Muscle of leg (tissue), 11 donors: ENCODE measurements around the gene RAPGEF1. TPM values are rescaled to one million over a fixed set of nuclear protein-coding genes. Genes with fewer than 3 reads are reported as not detected.

Source experiments
- DNase-seq: peaks from one replicate; pipeline ENCODE4 v3.0.0; 2013
- H3K27ac ChIP-seq: one replicate; pipeline ENCODE4 v1.5.1; 2013; ENCODE audit warnings: mild to moderate bottlenecking, low read length, control low read depth
- H3K27me3 ChIP-seq: one replicate; pipeline ENCODE4 v1.6.1; 2013; ENCODE audit warnings: low read length; ENCODE audit not compliant: control insufficient read depth, insufficient read depth
- H3K36me3 ChIP-seq: one replicate; pipeline ENCODE4 v1.6.1; 2013; ENCODE audit warnings: low read length; ENCODE audit not compliant: control insufficient read depth, insufficient read depth
- H3K4me1 ChIP-seq: one replicate; pipeline ENCODE4 v1.6.1; 2013; ENCODE audit warnings: low read length; ENCODE audit not compliant: control insufficient read depth, insufficient read depth
- H3K4me3 ChIP-seq: one replicate; pipeline ENCODE4 v1.5.1; 2013; ENCODE audit warnings: low read length, control low read depth
- H3K9me3 ChIP-seq: replicated peaks from 2 replicates; pipeline ENCODE4 v1.6.1; 2013; ENCODE audit warnings: low read depth, low read length; ENCODE audit not compliant: control insufficient read depth
- WGBS: methylation state at CpG from one replicate; pipeline ENCODE4 v1.1.5; 2013; ENCODE audit warnings: missing lambda C conversion rate; ENCODE audit not compliant: insufficient coverage; 5-methylcytosine and 5-hydroxymethylcytosine counted together
- polyA plus RNA-seq, 8 donors: library from polyadenylated mRNA; unstranded; fragments of 120-200 nt; gene quantifications; one replicate each; pipeline versions ENCODE4 v1.2.1 to v1.2.3, GENCODE V29; 2013; ENCODE audit warnings: inconsistent platforms in 1 of 8, low replicate concordance in 1 of 8; ENCODE audit not compliant: insufficient read length in 8 of 8, insufficient read depth in 1 of 8
- total RNA-seq: library from RNA; stranded (reverse); fragments of 120-200 nt; gene quantifications from one replicate; pipeline ENCODE4 v1.2.4, GENCODE V29; 2013

Gene RAPGEF1
- total and polyA plus RNA-seq, 9 donors = 30.2 to 95.2 (median 79.6) TPM

- DNase-seq = no peak
- Histone ChIP-seq H3K36me3 (peaks cover 31% of the 10 kb centered on the region), H3K27me3 (no peaks in the 10 kb centered on the region), H3K4me1 (peaks cover 68% of the 10 kb centered on the region), H3K27ac (peak overlapping the region; percentile 56), H3K4me3 (no peak overlapping the region), H3K9me3 (no peaks in the 10 kb centered on the region)
- WGBS = 90% methylated on average over 6 of the region's 19 CpGs
These were observed 111.2 kb downstream of the RAPGEF1 start for GRCh38 chr9:131628459-131629225.

- peaks cover 68% of the 10 kb centered on the region for H3K4me1 ChIP-seq
- 52% methylated on average over 12 of the region's 21 CpGs for WGBS
- H3K27me3 ChIP-seq = no peaks in the 10 kb centered on the region
- H3K9me3 ChIP-seq = no peaks in the 10 kb centered on the region
- H3K36me3 ChIP-seq = peaks cover 37% of the 10 kb centered on the region
- DNase-seq = peak; percentile 75
- no peak overlapping the region for H3K4me3 ChIP-seq
- peak overlapping the region; percentile 56 for H3K27ac ChIP-seq
These were observed 112.0 kb downstream of the RAPGEF1 start for GRCh38 chr9:131627648-131628458.

- H3K27me3 ChIP-seq = no peaks in the 10 kb centered on the region
- no peak overlapping the region for H3K4me3 ChIP-seq
- DNase-seq = no peak
- no peaks in the 10 kb centered on the region for H3K9me3 ChIP-seq
- peaks cover 38% of the 10 kb centered on the region for H3K36me3 ChIP-seq
- H3K4me1 ChIP-seq = peaks cover 66% of the 10 kb centered on the region
- WGBS = 100% methylated on average over 1 of the region's 8 CpGs
- peak overlapping the region; percentile 56 for H3K27ac ChIP-seq
These were observed 112.6 kb downstream of the RAPGEF1 start for GRCh38 chr9:131627326-131627647.

GRCh38 chr9:131625790-131626670 is 113.8 kb downstream of the RAPGEF1 start:
- Histone ChIP-seq H3K4me3 (no peak overlapping the region), H3K27me3 (no peaks in the 10 kb centered on the region), H3K9me3 (no peaks in the 10 kb centered on the region), H3K36me3 (peaks cover 51% of the 10 kb centered on the region), H3K4me1 (peaks cover 57% of the 10 kb centered on the region), H3K27ac (peak overlapping the region; percentile 90)
- peak; percentile 39 for DNase-seq
- WGBS = 59% methylated on average over 18 of the region's 28 CpGs

DNA sequence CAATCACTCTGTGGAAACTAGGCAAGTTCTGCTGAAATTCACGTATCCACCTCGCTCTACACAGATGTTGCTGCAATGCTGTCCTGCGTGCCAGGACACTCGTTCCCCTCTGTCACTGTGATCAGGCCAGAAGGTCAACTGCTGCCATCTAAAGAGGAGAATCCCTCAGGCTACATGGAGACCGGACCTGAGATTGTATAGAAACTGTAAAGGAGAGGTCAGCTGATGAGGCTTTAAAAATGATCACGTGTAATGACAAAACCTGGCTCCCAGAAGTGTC is 114.4 kb downstream of the RAPGEF1 start:
- H3K36me3 ChIP-seq = peaks cover 57% of the 10 kb centered on the region
- peak overlapping the region; percentile 90 for H3K27ac ChIP-seq
- WGBS = 50% methylated on average over 2 of the region's 6 CpGs
- H3K4me3 ChIP-seq = no peak overlapping the region
- DNase-seq = no peak
- H3K9me3 ChIP-seq = no peaks in the 10 kb centered on the region
- peaks cover 55% of the 10 kb centered on the region for H3K4me1 ChIP-seq
- H3K27me3 ChIP-seq = no peaks in the 10 kb centered on the region

DNA sequence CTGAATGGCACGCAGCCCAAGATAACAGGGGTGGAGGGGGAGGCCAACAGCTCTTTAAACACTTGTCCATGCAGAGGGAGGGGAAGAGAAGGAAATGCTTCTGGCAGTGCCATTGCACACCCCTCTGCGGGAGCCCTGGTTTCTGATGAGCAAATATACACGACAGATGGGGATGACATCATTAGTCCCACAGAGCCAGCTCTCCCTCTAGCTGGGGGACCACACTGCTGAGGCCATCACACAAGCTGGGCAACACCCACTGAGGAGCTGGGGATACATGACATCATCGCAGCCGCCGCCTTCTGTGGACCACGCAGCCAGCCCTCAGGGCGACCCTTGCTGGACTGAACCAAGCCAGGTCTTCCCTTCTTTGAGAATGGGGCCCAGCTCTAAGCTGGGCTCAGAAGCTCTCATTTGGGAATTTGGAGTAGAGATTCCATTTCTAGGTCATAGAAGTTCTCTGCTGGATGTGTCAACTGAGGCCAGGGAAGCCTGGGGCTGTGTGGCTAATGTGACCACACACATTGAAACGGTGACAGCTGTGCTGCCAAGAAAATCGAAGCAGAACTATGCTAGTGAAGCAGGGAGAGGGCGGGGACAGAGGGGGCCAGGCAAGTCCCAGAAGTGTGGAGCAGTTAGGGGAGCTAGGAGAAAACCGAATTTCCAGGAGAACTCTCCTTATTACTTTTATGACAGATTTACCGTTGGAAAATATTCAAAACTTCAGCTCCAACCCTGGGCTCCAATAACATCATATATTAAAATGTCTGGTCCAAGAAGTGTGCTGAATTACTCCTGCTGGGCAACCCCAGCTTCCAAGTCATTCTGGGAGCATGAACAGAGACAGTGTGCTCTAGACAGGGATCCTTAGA is 115.0 kb downstream of the RAPGEF1 start:
- peak; percentile 88 for DNase-seq
- WGBS = 31% methylated on average over 9 of the region's 13 CpGs
- no peaks in the 10 kb centered on the region for H3K9me3 ChIP-seq
- H3K27ac ChIP-seq = peak overlapping the region; percentile 90
- H3K36me3 ChIP-seq = peaks cover 60% of the 10 kb centered on the region
- H3K4me3 ChIP-seq = no peak overlapping the region
- H3K27me3 ChIP-seq = no peaks in the 10 kb centered on the region
- peaks cover 49% of the 10 kb centered on the region for H3K4me1 ChIP-seq

DNA sequence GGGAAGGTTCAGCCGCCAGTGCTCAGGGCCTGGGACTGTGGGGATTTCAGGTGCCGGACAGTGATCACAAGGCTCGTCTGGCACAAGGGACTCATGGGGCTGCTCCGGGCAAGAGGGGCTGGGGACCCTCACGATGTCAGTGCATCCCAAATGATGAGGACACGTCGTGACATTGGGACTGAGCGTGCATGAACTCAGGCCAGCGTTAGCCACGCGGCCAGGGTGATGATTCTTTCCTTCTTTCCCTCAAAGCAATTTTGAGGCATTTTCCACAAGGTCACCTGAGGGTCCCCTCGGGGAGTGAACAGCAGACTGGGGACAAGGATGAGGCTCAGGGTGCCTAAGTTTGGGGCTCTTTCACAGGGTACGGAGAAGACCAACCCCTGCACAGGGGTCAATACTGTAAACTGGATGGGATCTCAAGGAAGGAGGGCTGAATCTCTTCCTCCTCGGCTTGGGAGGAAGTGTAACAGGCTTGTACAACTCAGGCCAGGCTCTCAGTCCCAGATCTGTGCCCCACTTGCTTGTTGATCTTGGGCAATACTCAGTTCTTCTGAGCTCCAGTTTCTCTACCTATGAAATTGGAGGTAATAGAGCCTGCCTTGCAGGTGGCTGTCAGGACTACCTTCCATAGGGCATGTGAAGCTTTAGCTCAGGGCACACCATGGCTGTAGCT is 116.1 kb downstream of the RAPGEF1 start:
- H3K27ac ChIP-seq = peak overlapping the region; percentile 90
- H3K4me1 ChIP-seq = peaks cover 45% of the 10 kb centered on the region
- H3K9me3 ChIP-seq = no peaks in the 10 kb centered on the region
- no peaks in the 10 kb centered on the region for H3K27me3 ChIP-seq
- no peak overlapping the region for H3K4me3 ChIP-seq
- DNase-seq = no peak
- H3K36me3 ChIP-seq = peaks cover 64% of the 10 kb centered on the region
- WGBS = 92% methylated on average over 12 of the region's 14 CpGs

DNA sequence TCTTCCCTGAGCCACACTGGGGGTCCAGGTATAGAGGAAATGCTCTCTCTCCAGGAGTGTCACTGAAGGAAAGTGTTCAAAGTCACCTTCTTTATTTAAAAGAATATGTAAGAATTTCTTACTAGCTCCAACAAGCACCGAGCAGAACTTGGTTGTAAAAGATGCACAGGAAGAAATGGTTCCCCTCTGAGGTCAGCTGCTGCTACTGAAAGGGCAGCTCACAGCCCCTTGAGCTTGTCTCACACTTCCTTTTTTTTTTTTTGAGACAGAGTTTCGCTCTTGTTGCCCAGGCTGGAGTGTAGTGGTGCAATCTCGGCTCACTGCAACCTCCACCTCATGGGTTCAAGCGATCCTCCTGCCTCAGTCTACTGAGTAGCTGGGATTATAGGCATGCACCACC is 117.4 kb downstream of the RAPGEF1 start:
- peaks cover 2% of the 10 kb centered on the region for H3K9me3 ChIP-seq
- H3K36me3 ChIP-seq = peaks cover 66% of the 10 kb centered on the region
- no peak overlapping the region for H3K4me3 ChIP-seq
- H3K27me3 ChIP-seq = no peaks in the 10 kb centered on the region
- peaks cover 45% of the 10 kb centered on the region for H3K4me1 ChIP-seq
- no peak for DNase-seq
- H3K27ac ChIP-seq = no peak overlapping the region
- no CpG with 5 or more reads among the region's 4 CpGs for WGBS
